CD4-positive, alpha-beta T cell treated with Interleukin-1 beta for 1 hour (primary cell): ENCODE results near the gene LYRM2.
A peak's percentile ranks its signal among the peaks of the same experiment; 100 is the strongest.
"Not testable (repeated sequence)": the region's sequence is repeated elsewhere in the genome, so short reads cannot be mapped to it uniquely, and the experiment has no call there.

Source experiments
- DNase-seq, 2 donors: peaks; one replicate each; pipeline ENCODE4 v3.0.0-alpha.2; 2020 to 2022

The LYRM2 gene

GRCh38 chr6:89644864-89645263 lies 6.3 kb upstream of the LYRM2 start:
- no peak for DNase-seq

DNA sequence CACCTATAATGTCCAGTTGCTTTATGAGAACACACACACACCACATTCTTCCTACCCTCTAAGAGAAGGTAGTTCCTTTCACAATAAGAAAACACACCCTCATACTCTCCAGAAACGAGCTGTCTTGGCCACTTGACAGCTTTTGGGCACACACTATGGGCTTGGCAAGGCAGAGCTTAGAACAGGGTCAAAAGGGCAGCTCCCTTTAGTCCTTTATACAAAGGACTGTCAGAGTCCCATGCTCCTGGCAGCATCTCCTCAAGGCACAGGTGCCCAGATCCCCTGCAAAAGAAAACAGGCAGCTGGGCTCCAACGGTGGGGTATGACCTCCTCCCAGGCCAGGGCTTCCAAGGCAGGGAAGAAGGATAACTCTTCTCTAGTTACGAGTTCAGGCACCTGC lies 4.9 kb upstream of the LYRM2 start:
- DNase-seq = no peak

DNA sequence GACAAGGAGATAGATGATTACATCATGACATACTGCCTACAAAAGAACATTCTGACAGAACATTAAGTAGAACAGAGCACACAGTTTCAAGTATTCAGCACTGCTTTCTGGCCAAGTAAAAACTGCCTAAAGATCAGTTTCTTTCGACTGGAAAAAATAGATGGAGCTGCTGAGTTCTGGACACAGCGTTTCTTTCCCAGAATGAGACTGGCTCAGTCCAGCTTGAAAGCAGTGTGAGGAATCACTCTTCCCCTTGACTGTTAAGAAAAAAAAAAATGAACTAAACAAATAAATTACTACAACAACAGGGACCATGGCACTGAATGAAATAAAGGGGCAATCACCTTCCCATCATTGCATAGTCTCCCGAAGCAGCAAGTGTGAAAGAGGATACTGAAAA lies 4.4 kb upstream of the LYRM2 start:
- no peak for DNase-seq

DNA sequence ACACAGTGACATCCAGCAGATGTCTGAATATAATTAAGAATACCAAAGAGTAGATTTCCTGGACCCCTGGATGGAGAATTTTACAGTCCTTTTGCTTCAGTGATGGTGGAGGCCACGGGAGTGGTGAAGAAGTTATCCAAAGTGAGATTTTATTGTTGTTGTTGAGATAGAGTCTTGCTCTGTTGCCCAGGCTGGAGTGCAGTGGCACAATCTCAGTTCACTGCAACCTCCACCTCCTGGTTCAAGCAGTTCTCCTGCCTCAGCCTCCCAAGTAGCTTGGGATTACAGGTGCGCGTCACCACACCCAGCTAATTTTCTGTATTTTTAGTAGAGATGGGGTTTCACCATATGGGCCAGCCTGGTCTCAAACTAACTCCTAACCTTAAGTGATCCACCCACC lies 3.0 kb upstream of the LYRM2 start:
- DNase-seq = not testable (repeated sequence)

- no peak for DNase-seq
Observed at GRCh38 chr6:89640804-89641203, 2.3 kb upstream of the LYRM2 start.

- no peak for DNase-seq
Observed at GRCh38 chr6:89637960-89638319, 607 bp downstream of the LYRM2 start.

GRCh38 chr6:89636412-89636811 lies 2.1 kb downstream of the LYRM2 start:
- DNase-seq = not testable (repeated sequence)

GRCh38 chr6:89630488-89630887 lies 8.1 kb downstream of the LYRM2 start:
- DNase-seq = no peak

- no peak for DNase-seq
Observed at GRCh38 chr6:89623749-89624148, 14.8 kb downstream of the LYRM2 start.

GRCh38 chr6:89619567-89619966 lies 19.0 kb downstream of the LYRM2 start:
- DNase-seq = no peak

DNA sequence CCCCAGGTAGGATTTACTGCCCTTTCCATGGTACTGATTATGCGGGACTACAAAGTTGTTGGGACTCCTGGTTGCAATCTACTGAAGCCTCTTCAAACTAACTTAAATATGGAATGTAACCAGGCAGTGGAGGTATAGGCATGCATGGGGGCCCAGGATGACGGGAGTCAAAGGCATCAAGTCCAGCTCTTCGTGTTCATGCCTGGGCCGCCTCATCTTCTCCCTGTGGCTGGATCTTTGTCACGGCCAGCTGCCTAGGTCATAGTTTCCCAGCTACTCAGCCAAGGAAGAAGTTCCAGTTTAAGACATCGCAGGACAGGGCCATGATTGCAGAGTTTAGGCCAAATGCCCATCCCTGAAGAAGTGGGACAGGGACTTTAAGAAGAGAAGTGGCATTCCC lies 20.5 kb downstream of the LYRM2 start:
- DNase-seq = no peak

DNA sequence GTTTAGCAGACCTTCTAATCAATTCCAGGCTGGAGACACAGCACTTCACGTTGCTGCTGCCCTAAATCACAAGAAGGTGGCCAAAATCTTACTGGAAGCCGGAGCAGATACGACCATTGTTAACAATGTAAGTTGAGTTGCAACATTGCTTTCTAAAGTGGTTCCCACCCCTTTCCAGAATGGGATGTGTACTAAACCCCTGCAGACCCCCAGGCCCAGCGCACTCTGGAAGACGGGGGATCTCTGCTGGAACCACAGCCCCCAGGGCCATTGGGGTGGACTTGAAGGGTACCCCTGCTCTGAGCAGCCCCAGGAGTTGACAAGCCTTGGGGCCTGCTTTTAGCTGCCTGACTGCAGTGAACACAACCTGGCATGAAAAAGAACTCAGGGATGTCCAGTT lies 22.0 kb downstream of the LYRM2 start:
- no peak for DNase-seq

- DNase-seq = no peak
Observed at GRCh38 chr6:89615882-89616281, 22.7 kb downstream of the LYRM2 start.

GRCh38 chr6:89613790-89614189 lies 24.8 kb downstream of the LYRM2 start:
- no peak for DNase-seq

- no peak for DNase-seq
Observed at GRCh38 chr6:89612121-89612520, 26.4 kb downstream of the LYRM2 start.

GRCh38 chr6:89611666-89612065 lies 26.9 kb downstream of the LYRM2 start:
- no peak for DNase-seq

DNA sequence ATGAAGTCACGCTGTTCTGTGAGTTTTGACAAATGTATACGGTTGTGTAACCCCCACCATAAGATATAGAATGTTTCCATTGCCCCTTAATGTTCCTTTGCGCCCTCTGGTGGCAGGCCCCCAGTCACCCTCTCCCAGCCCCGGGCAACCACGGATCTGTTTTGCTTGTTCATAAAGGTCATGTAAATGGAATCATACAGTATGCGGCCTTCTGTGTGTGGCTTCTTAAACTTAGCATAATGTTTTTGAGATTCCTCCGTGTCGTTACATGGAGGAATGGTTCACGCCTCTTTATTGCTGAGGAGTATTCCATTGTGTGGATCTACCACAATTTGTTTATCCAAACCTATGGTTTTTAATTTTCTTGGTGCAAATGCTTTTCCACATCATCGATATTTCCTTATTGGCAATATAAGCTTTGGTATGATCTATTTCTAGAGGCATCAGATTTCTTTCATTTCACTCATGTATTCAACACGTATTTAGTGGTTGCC lies 28.4 kb downstream of the LYRM2 start:
- peak; percentile 70 to 77 for DNase-seq

GRCh38 chr6:89605861-89606260 lies 32.7 kb downstream of the LYRM2 start:
- no peak for DNase-seq

DNA sequence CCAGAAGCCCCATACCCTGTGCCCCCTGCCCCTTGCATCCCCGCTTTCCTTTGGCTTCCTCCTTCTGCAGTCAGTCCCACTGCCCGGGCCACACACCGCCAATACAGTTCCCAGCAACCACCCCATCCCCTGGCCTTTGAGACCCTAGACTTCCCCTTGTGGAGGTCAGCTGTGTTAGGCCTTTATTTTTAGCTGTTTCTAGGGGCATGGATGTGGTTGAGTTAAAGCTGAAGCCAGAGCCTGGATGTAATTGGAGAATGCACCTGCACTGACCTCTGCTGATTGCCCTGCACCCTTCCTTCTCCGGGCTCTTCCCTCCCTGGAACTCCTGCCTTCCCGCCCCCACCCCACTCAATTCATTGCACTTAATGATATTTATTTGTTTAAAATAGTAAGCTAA lies 33.9 kb downstream of the LYRM2 start:
- no peak for DNase-seq

- no peak for DNase-seq
Observed at GRCh38 chr6:89602166-89602565, 36.4 kb downstream of the LYRM2 start.

GRCh38 chr6:89599727-89600126 lies 38.8 kb downstream of the LYRM2 start:
- DNase-seq = no peak

DNA sequence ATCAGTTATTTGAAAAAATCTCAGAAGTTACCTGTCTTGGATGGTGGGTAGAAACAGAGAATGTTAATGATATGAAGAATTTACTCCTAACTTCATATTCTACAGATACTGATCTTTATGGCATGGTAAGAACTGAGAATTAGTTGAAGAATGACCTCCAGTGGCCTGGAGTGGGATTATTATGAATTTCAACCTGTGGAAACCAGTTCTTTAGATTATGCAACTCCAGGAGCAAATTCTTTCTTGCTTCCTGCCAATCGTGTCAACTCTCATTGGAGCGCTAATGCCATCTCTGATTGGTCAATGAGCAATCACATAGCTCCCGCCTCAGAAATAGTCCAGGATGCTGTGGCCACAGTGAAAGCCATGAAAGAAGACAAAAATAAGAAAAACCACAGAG lies 40.6 kb downstream of the LYRM2 start:
- DNase-seq = no peak

DNA sequence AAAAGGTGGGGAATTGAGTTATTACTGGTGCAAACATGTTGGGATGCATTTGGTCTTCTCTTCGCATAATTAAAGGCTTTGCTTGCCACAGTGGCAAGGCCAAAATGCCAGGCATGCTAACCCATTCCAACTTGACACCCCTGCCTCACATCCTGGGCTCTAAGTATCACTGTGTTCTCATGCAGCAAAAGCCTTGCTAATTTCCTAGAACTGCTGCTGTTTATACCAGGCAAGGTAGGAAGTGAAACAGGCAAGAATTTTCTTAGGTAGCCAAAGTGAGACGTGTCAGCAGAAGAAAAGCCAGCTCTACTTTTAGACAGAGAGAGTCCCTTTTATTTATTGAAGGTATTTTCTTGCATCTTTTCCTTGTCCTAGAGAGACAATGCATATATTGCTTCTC lies 41.2 kb downstream of the LYRM2 start:
- no peak for DNase-seq

GRCh38 chr6:89596484-89596883 lies 42.1 kb downstream of the LYRM2 start:
- DNase-seq = no peak

DNA sequence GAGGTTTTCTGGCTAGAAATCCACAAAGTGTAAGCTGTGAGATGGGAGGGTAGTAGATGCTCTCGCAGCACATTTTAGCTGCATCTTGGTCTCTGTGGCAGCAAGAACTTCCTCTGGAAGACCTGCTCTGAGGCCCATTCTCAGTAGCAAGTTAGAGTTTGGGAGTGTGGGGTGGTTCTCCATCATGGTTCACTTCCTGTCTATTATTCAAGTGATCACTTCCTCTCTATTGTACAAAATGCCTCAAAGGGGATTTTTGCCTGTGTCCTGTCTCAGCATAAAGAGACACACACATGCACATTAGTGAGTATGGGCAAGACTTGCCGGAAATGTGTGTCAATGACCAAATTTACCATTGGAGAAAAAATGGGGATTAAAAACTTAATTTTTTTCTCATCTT lies 42.5 kb downstream of the LYRM2 start:
- peak; percentile 4 to 20 for DNase-seq

- DNase-seq = no peak
Observed at GRCh38 chr6:89591745-89592144, 46.8 kb downstream of the LYRM2 start.
